HG03354 (cell line): ENCODE results near the gene SGSM2.

ENCODE experiments used
- ATAC-seq: cut with Tn5 transposase; IDR thresholded peaks from one replicate; pipeline ENCODE4 v1.9.1; 2021; ENCODE audit warnings: mild to moderate bottlenecking; ENCODE audit not compliant: unreplicated experiment, poor library complexity, severe bottlenecking

SGSM2 gene

DNA sequence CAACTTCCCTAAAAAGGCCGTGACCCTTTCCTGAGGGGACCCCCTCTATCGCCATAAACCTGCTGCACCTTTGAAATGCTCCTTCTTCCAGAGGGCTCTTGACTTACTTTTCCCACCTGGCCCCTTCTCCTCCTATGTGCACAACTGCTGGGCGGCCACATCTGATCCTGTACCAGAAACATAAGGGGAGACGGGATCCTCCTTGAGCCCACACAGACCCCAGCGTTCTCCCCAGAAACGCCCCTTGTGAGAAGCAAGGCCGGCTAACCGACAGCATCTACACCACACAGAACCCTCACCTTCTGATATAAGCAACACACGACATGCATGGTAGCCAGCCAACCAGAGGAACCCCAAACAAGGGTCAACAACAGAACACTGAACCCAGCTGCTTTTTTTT is 77.8 kb downstream of the SGSM2 start:
- ATAC-seq, result no peak

GRCh38 chr17:2416010-2416734 is 78.9 kb downstream of the SGSM2 start:
- no peak for ATAC-seq

DNA sequence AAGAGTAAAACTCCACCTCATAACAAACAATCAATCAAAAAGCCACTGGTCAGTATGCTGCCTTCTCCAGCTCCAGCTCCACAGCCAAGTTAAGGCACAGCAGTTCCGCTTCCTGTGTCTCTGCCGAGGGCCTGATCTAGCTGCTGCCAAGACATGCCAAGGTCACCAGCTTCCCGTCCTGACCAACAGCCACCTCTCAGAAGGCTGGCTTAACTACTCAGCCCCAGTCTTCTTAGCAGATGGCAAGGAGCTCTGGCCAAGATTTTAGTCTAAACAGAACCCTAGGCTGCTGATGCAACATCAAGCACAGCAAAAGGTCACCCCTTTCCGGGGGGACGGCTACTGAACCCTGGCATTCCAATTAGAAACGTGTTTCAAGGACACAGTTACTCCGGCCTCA is 81.3 kb downstream of the SGSM2 start:
- no peak for ATAC-seq

- ATAC-seq, result no peak
These were observed 82.2 kb downstream of the SGSM2 start for GRCh38 chr17:2419486-2419885.

DNA sequence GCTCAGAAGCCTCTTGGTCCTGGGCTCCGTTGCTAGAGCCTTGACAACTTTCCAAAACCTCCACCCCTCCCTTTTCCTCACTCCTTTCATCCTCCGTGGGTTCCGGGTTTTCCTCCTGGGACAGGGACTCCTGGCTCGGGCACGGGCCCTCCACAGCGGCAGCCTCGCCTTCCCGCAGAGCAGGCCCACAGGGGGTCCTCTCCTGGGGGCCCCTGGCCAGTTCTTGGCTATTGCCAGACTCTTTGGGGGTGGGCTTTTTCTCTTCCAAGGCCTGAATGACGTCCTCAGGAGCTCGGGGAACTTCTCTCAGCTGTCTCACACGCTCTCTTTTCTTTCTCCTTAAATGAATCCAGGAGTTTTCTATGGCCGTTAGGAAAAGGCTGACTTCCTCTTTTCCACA is 82.9 kb downstream of the SGSM2 start:
- ATAC-seq, result no peak

DNA sequence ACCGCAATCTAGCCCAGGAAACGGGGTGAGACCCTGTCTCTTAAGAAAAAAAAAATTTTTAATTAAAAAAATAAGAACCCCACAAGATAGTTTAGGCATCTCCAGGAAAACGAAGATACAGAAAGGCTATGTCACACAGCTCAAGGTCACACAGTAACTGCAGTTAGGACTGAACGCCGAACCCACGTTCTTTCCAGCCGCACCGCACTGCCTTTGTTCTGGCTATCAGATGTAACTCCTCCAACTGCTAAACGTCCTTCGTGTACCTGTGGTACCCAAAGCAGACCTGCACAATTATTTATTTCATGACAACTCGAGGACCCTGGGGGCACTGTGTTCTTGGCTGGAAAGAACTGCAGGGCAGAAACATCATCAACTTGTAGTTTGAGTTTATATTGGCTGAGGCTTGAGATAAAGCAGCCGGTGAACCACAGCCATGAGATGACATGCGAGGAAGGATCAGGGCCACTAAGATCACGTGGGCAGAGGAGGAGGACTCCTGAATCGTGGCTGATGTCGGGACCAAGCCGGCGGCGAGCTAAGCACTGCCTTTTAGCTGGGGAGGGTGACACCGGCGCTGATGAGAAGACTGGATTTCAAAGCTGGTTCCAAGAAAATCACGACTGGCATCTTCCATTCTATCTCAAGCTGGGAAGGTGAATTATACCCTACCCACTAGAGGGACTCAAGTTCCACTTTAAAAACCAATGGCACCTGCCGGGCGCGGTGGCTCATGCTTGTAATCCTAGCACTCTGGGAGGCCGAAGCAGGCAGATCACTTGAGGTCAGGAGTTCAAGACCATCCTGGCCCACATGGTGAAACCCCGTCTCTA is 84.2 kb downstream of the SGSM2 start:
- no peak for ATAC-seq

- no peak for ATAC-seq
These were observed 86.0 kb downstream of the SGSM2 start for GRCh38 chr17:2423271-2423670.

- ATAC-seq, result no peak
These were observed 89.9 kb downstream of the SGSM2 start for GRCh38 chr17:2427215-2427614.

- ATAC-seq, result no peak
These were observed 90.6 kb downstream of the SGSM2 start for GRCh38 chr17:2427910-2428309.
